ENCODE data around the gene NDUFA12.

DNA sequence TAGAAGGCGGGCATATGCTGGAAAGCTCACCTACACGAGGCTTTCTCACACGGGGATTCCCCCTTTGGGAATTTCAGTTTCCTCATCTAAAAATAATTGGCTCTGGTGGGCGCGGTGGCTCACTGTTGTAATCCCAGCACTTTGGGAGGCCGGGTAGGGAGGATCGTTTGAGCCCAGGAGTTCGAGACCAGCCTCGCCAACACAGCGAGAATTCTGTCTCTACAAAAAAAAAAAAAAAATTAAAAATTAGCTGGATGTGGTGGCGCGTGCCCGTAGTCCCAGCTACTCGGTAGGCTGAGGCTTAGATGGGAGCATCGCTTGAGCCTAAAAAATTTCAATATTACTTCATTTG is 400 bp upstream of the NDUFA12 start:
- TF ChIP-seq, protein P1, sequence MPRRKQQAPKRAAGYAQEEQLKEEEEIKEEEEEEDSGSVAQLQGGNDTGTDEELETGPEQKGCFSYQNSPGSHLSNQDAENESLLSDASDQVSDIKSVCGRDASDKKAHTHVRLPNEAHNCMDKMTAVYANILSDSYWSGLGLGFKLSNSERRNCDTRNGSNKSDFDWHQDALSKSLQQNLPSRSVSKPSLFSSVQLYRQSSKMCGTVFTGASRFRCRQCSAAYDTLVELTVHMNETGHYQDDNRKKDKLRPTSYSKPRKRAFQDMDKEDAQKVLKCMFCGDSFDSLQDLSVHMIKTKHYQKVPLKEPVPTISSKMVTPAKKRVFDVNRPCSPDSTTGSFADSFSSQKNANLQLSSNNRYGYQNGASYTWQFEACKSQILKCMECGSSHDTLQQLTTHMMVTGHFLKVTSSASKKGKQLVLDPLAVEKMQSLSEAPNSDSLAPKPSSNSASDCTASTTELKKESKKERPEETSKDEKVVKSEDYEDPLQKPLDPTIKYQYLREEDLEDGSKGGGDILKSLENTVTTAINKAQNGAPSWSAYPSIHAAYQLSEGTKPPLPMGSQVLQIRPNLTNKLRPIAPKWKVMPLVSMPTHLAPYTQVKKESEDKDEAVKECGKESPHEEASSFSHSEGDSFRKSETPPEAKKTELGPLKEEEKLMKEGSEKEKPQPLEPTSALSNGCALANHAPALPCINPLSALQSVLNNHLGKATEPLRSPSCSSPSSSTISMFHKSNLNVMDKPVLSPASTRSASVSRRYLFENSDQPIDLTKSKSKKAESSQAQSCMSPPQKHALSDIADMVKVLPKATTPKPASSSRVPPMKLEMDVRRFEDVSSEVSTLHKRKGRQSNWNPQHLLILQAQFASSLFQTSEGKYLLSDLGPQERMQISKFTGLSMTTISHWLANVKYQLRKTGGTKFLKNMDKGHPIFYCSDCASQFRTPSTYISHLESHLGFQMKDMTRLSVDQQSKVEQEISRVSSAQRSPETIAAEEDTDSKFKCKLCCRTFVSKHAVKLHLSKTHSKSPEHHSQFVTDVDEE (CRISPR knock-in tag; IDR thresholded peaks at IDR 0.05), result no peak
- TF ChIP-seq ZNF565 (CRISPR knock-in tag; conservative IDR thresholded peaks at IDR 0.05; ENCODE audit: low read depth) (no peak), ARNTL (CRISPR knock-in tag; IDR thresholded peaks at IDR 0.05; ENCODE audit: borderline replicate concordance, low read depth) (no peak), CSDC2 (CRISPR knock-in tag; IDR thresholded peaks at IDR 0.05) (no peak), ZFP3 (CRISPR knock-in tag; IDR thresholded peaks at IDR 0.05) (no peak), ISL1 (CRISPR knock-in tag; IDR thresholded peaks at IDR 0.05) (no peak), ZC3H10 (CRISPR knock-in tag; IDR thresholded peaks at IDR 0.05) (no peak), OSR1 (CRISPR knock-in tag; IDR thresholded peaks at IDR 0.05) (no peak), TCF4 (CRISPR knock-in tag; IDR thresholded peaks at IDR 0.05; ENCODE audit: borderline replicate concordance) (no peak), TOX (CRISPR knock-in tag; IDR thresholded peaks at IDR 0.05; ENCODE audit: borderline replicate concordance) (no peak), ESRRG (CRISPR knock-in tag; IDR thresholded peaks at IDR 0.05) (no peak)
- TF ChIP-seq, protein P2, sequence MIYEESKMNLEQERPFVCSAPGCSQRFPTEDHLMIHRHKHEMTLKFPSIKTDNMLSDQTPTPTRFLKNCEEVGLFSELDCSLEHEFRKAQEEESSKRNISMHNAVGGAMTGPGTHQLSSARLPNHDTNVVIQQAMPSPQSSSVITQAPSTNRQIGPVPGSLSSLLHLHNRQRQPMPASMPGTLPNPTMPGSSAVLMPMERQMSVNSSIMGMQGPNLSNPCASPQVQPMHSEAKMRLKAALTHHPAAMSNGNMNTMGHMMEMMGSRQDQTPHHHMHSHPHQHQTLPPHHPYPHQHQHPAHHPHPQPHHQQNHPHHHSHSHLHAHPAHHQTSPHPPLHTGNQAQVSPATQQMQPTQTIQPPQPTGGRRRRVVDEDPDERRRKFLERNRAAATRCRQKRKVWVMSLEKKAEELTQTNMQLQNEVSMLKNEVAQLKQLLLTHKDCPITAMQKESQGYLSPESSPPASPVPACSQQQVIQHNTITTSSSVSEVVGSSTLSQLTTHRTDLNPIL (CRISPR knock-in tag; IDR thresholded peaks at IDR 0.05; ENCODE audit: low read depth), result no peak

All from SK-N-SH treated with all-trans-retinoic acid at 6 μM for 48 hours (cell line).